Measurements from ENCODE around the gene GPR75.

Gene GPR75

GRCh38 chr2:53859206-53860181 lies at the start of gene GPR75:
Gene GPR75, minus strand, starts transcription at chr2:53859967. Its CDS starts 5,211 bp downstream, at chr2:53854756.
- DNase-seq (ENCODE audit: low read depth, low spot score): no peak

- DNase-seq (ENCODE audit: low read depth, low spot score): no peak
These were observed 47.8 kb upstream of the GPR75 start for GRCh38 chr2:53907582-53907981.

DNA sequence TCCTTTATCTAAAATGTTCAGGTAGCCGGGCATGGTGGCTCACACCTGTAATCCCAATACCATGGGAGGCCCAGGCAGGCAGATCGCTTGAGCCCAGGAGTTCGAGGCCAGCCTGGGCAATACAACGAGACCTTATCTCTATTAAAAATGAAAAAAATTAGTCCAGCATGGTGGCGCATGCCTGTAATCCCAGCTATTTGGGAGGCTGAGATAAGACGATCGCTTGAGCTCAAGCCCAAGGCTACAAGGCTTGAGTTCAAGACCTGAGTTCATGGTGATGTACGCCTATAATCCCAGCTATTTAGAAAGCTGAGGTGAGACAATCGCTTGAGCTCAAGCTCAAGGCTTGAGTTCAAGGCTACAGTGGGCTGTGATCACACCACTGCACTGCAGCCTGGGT lies 45.6 kb upstream of the GPR75 start:
- no peak for DNase-seq (ENCODE audit: low read depth, low spot score)

GRCh38 chr2:53903011-53903410 lies 43.2 kb upstream of the GPR75 start:
- no peak for DNase-seq (ENCODE audit: low read depth, low spot score)

GRCh38 chr2:53901192-53901591 lies 41.4 kb upstream of the GPR75 start:
- DNase-seq (ENCODE audit: low read depth, low spot score): no peak

DNA sequence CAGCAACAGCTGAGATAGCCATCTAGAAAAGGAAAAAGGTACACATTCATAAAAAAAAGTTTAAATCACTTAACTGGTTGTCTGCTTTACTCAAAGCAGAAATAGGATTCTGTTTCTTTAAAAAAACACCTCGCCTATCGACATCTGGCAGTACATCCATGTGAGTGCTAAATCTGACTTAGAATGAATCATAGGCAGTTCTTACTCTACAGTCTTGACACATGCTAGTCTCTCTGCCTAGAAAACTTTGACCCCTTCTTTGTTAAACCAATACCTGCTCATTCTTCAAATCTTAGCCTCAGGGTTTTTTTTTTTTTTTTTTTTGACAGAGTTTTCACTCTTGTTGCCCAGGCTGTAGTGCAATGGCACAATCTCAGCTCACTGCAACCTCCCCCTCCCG lies 37.1 kb upstream of the GPR75 start:
- no peak for DNase-seq (ENCODE audit: low read depth, low spot score)

DNA sequence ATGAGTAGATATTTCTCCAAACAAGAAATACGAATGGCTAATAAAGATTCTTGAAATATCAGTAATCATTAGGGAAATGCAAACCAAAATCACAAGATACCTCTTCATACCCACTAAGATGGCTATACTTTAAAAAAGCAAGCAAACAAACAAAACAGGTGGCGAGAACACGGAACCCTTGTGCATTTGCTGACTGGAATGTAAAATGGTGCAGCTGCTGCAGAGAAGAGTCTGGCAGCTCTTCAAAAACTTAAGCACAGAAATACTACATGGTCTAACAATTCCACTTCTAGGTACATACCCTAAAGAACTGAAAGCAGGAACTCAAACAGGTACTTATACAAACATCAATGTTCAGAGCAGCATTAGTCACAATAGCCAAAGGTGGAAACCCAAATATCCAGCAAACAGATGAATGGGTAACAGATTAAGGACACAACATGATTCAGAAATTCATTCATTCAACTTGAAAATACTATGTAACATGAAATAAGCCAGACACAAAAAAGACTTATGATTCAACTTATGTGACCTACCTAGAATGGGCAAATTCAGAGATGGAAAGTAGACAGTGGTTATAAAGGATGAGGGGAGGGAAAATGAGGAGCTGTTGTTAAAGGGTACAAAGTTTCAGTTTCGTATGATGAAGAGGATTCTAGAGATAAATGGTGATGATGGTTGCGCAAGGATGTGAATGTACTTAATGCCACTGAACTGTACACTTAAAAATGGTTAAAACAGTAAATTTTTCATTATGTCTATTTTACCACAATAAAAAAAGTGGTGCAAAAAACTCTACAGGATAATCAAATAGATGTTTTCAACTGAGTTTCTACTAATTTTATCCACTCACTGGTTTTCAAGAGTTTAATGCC lies 26.9 kb upstream of the GPR75 start:
- no peak for DNase-seq (ENCODE audit: low read depth, low spot score)

DNA sequence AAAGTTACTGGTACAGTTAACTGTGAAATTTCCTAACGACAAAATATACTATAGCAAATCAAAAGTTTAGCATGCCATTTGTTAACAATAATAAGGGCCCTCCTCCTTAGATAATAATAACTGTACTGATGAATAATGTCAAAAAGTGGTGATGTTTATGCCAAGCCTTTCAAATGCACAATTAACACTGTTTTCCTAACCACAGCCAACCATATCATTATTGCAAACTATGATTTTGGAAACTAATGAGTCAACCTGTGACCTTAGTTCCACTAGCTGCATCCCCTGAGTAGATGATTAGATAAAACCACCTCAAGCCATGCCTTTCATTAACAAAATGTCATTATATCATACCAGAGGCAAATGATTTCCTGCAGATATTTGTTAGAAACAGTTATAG lies 25.1 kb upstream of the GPR75 start:
- DNase-seq (ENCODE audit: low read depth, low spot score): no peak

GRCh38 chr2:53881986-53882385 lies 22.2 kb upstream of the GPR75 start:
- DNase-seq (ENCODE audit: low read depth, low spot score): no peak

DNA sequence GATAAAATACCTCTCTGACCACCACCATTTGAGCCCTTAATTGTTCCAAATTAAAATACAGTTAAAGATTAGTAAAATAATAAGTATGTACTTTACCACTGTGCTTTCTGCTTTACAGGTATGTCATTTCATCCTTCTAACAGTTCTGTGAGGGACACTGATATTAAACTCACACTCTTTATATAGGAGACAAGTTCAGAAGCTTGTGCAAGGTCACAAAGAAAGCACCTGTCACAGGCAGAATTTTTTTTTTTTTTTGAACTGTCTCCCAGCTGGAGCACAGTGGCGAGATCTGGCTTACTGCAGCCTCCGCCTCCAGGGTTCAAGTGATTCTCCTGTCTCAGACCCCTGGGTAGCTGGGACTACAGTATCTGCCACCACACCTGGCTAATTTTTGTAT lies 21.6 kb upstream of the GPR75 start:
- DNase-seq (ENCODE audit: low read depth, low spot score): no peak

GRCh38 chr2:53880756-53881155 lies 21.0 kb upstream of the GPR75 start:
- no peak for DNase-seq (ENCODE audit: low read depth, low spot score)

DNA sequence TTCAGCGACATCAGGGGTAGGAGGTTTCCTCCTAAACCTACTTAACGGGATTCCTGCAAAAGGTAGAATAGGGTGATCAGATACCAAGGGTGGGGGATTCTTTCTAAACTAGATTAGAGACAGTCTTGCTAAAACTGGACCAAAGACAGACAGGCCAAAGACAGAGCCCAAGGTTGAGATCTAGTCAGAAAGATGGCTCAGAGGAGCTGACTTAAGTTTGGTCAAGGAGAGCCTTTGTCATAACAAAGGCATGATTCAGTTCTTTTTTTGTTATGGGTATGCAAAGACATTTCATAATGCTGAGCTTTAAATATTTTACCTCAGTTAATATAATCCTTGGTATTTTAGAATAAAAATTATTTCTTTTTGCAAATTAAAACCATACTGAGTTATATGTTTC lies 17.8 kb upstream of the GPR75 start:
- DNase-seq (ENCODE audit: low read depth, low spot score): no peak

- DNase-seq (ENCODE audit: low read depth, low spot score): no peak
These were observed 17.3 kb upstream of the GPR75 start for GRCh38 chr2:53877112-53877511.

DNA sequence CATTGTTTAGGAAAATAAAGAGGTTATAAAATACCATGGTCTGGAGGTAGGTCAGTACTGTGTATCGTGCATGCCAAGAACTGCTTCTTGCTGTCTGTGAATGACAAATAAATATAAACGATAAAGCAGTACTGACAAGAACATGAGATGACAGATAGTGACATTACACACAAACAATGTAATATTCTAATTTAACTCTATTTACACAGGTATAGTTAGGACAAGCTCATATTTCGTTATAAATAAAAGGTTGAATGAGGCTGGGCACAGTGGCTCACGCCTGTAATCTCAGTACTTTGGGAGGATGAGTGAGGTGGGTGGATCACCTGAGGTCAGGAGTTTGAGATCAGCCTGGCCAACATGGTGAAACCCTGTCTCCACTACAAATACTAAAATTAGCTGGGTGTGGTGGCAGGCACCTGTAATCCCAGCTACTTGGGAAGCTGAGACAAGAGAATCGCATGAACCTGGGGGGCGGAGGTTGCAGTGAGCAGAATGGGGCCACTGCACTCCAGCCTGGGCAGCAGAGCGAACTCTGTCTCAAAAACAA lies 14.7 kb upstream of the GPR75 start:
- no peak for DNase-seq (ENCODE audit: low read depth, low spot score)

- DNase-seq (ENCODE audit: low read depth, low spot score): no peak
These were observed 8.0 kb upstream of the GPR75 start for GRCh38 chr2:53867773-53868172.

DNA sequence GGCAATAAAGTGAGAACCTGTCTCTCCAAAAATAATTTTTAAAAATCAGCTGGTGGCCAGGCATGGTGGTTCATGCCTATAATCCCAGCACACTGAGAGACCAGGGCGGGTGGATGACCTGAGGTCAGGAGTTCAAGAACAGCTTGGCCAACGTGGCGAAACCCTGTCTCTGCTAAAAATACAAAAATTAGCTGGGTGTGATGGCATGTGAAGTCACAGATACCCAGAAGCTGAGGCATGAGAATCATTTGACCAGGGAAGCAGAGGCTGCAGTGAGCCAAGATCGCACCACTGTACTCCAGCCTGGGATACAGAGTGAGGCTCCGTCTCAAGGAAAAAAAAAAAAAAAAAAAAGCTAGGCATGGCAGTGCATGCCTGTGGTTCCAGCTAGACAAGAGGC lies 7.4 kb upstream of the GPR75 start:
- DNase-seq (ENCODE audit: low read depth, low spot score): no peak

DNA sequence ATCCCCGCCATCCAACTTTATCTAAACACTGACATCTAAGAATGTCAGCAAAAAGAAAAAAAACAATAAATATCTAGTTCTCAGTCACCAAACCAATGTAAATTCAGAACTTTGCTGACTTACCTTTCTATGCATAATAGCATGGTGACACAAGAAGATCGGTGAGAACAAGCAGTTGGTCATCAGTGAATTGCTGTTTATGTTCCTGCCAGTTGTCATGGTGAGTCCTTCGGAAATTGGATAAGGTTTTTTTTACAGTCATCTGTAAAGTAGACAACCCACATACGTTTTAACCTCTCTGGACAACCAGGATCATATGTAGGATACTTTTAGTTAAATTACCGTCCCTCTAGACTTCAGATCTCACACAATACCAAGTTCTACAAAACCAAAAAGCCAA lies 6.2 kb upstream of the GPR75 start:
- no peak for DNase-seq (ENCODE audit: low read depth, low spot score)

GRCh38 chr2:53865264-53865663 lies 5.5 kb upstream of the GPR75 start:
- no peak for DNase-seq (ENCODE audit: low read depth, low spot score)

GRCh38 chr2:53863538-53864227 lies 3.9 kb upstream of the GPR75 start:
- DNase-seq (ENCODE audit: low read depth, low spot score): no peak

DNA sequence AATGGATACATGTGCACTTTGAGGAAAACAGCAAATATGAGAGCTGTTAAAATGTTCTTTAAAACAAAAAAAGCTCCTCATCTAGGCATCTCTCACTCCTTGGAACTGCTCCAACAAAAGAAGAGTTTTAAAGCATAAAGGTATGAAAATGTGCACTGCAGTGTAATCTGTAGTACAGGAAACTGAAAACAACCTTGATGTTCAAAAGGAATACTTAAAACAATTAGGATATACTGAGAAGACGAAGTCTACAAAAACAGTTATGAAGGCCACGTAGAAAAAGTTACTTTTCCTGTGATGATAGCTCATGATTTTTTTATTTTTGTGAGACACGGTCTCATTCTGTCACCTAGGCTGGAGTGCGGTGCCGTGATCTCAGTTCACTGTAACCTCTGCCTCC lies 2.1 kb upstream of the GPR75 start:
- DNase-seq (ENCODE audit: low read depth, low spot score): no peak

GRCh38 chr2:53856272-53856671 lies 3.5 kb downstream of the GPR75 start:
- DNase-seq (ENCODE audit: low read depth, low spot score): no peak

- DNase-seq (ENCODE audit: low read depth, low spot score): no peak
These were observed 5.1 kb downstream of the GPR75 start for GRCh38 chr2:53854678-53855077.
